IMR-90 (cell line): ENCODE results near the gene NRAS. TPM values are rescaled to one million over a fixed set of nuclear protein-coding genes. Genes with fewer than 3 reads are reported as not detected.

Experiments used
- ATAC-seq: fragments of 200-7000 bp; cut with Tn5 transposase; 2 replicates; pipeline ENCODE4 v1.9.1; 2020; ENCODE audit warnings: low read depth, mild to moderate bottlenecking, moderate library complexity
- BruUV-seq: library from RNA; stranded (reverse); fragments of 400-500 nt; replicated peaks from 2 replicates; lab custom pipeline; 2021; lab: Mats Ljungman, UMichigan
- CTCF ChIA-PET: fragments of 300-600 bp; formaldehyde crosslinking; extraction: SDS; loops from one replicate; lab custom pipeline; 2021; ENCODE audit warnings: antibody characterized with exemption; lab: Yijun Ruan, JAX
- POLR2A ChIA-PET: fragments of 300-600 bp; sonication (Branson Sonifier 250); formaldehyde crosslinking; loops from one replicate; lab custom pipeline; 2022; ENCODE audit warnings: antibody characterized with exemption; ENCODE audit not compliant: unreplicated experiment; lab: Charles Lee
- DNase-seq: peaks from one replicate; pipeline ENCODE4 v3.0.0; 2013
- H2AFZ ChIP-seq: replicated peaks from 2 replicates; pipeline ENCODE3; 2013; ENCODE audit warnings: low read length, mild to moderate bottlenecking; ENCODE audit not compliant: poor library complexity
- H2AK5ac ChIP-seq: 2 replicates; pipeline ENCODE4 v1.6.1; 2013; ENCODE audit warnings: low read depth, low read length, inconsistent platforms
- H2AK9ac ChIP-seq: replicated peaks from 2 replicates; pipeline ENCODE3; 2013; ENCODE audit warnings: mild to moderate bottlenecking, low read depth, low read length, moderate library complexity; ENCODE audit not compliant: poor library complexity
- H2BK120ac ChIP-seq: 2 replicates; pipeline ENCODE4 v1.6.1; 2013; ENCODE audit warnings: low read depth, low read length, inconsistent platforms
- H2BK15ac ChIP-seq: 3 replicates; pipeline ENCODE4 v1.6.1; 2013; ENCODE audit warnings: low read depth, low read length, inconsistent platforms
- H2BK20ac ChIP-seq: 2 replicates; pipeline ENCODE4 v1.6.1; 2013; ENCODE audit warnings: low read depth, mild to moderate bottlenecking, inconsistent platforms, low read length, moderate library complexity
- H2BK5ac ChIP-seq: 2 replicates; pipeline ENCODE4 v1.6.1; 2013; ENCODE audit warnings: mild to moderate bottlenecking, low read depth, low read length, inconsistent platforms; ENCODE audit not compliant: poor library complexity, severe bottlenecking
- H3K14ac ChIP-seq: replicated peaks from 2 replicates; pipeline ENCODE4 v1.6.1; 2013; ENCODE audit warnings: low read depth, low read length, inconsistent platforms
- H3K18ac ChIP-seq: 2 replicates; pipeline ENCODE4 v1.6.1; 2013; ENCODE audit warnings: low read depth, low read length, control low read depth
- H3K23ac ChIP-seq: 2 replicates; pipeline ENCODE4 v1.6.1; 2013; ENCODE audit warnings: low read depth, low read length, inconsistent platforms
- H3K27ac ChIP-seq: 2 replicates; pipeline ENCODE4 v1.5.1; 2013; ENCODE audit warnings: mild to moderate bottlenecking, control low read depth, low read length; ENCODE audit not compliant: insufficient read depth
- H3K27me3 ChIP-seq: 2 replicates; pipeline ENCODE4 v1.6.1; 2013; ENCODE audit warnings: low read length; ENCODE audit not compliant: control insufficient read depth, insufficient read depth
- H3K36me3 ChIP-seq: 2 replicates; pipeline ENCODE4 v1.6.1; 2013; ENCODE audit warnings: low read length, mixed read lengths; ENCODE audit not compliant: control insufficient read depth, insufficient read depth
- H3K4ac ChIP-seq: 2 replicates; pipeline ENCODE4 v1.6.1; 2013; ENCODE audit warnings: low read depth, low read length, inconsistent platforms
- H3K4me1 ChIP-seq: 2 replicates; pipeline ENCODE4 v1.6.1; 2013; ENCODE audit warnings: low read length, mixed read lengths; ENCODE audit not compliant: control insufficient read depth, insufficient read depth
- H3K4me2 ChIP-seq: 2 replicates; pipeline ENCODE4 v1.6.1; 2013; ENCODE audit warnings: low read depth, mild to moderate bottlenecking, control low read depth, low read length, moderate library complexity
- H3K4me3 ChIP-seq: 2 replicates; pipeline ENCODE4 v1.5.1; 2013; ENCODE audit warnings: low read depth, mild to moderate bottlenecking, control low read depth, low read length, moderate library complexity; ENCODE audit not compliant: insufficient read depth
- H3K56ac ChIP-seq: 2 replicates; pipeline ENCODE4 v1.6.1; 2013; ENCODE audit warnings: low read length, inconsistent platforms; ENCODE audit not compliant: insufficient read depth; ENCODE audit errors: extremely low read depth
- H3K79me1 ChIP-seq, 2 experiments: 2 replicates each; pipeline ENCODE4 v1.6.1; 2013; ENCODE audit warnings: low read length in 2 of 2, inconsistent platforms in 1 of 2, low read depth in 1 of 2
- H3K9ac ChIP-seq: 2 replicates; pipeline ENCODE4 v1.6.1; 2013; ENCODE audit warnings: low read depth, low read length, control low read depth
- H3K9me1 ChIP-seq: 2 replicates; pipeline ENCODE4 v1.6.1; 2013; ENCODE audit warnings: low read length, inconsistent platforms; ENCODE audit not compliant: insufficient read depth
- H3K9me3 ChIP-seq: 2 replicates; pipeline ENCODE4 v1.6.1; 2013; ENCODE audit warnings: low read length; ENCODE audit not compliant: control insufficient read depth, insufficient read depth
- H4K20me1 ChIP-seq: 2 replicates; pipeline ENCODE4 v1.6.1; 2013; ENCODE audit warnings: low read length, inconsistent platforms; ENCODE audit not compliant: insufficient read depth
- H4K5ac ChIP-seq: 2 replicates; pipeline ENCODE4 v1.6.1; 2013; ENCODE audit warnings: mild to moderate bottlenecking, low read depth, low read length, control low read depth
- H4K8ac ChIP-seq, 2 experiments: 2 replicates each; pipeline ENCODE4 v1.6.1; 2013; ENCODE audit warnings: low read depth in 2 of 2, low read length in 2 of 2, control low read depth in 1 of 2, inconsistent platforms in 1 of 2
- H4K91ac ChIP-seq: 2 replicates; pipeline ENCODE4 v1.6.1; 2013; ENCODE audit warnings: low read depth, low read length, inconsistent platforms; ENCODE audit not compliant: insufficient read depth
- BHLHE40 ChIP-seq: fragments of 150-350 bp; IDR thresholded peaks from 2 replicates; pipeline ENCODE4 v1.6.1; 2016; ENCODE audit warnings: mild to moderate bottlenecking, low read depth, low read length
- CEBPB ChIP-seq: IDR thresholded peaks from 2 replicates; pipeline ENCODE4 v1.6.1; 2012; ENCODE audit warnings: low read depth, low read length, improper control_type of control experiment
- CHD1 ChIP-seq: IDR thresholded peaks from 2 replicates; pipeline ENCODE4 v1.6.1; 2012; ENCODE audit warnings: low read depth, low read length, improper control_type of control experiment
- CTCF ChIP-seq: conservative IDR thresholded peaks from 2 replicates; pipeline ENCODE4 v1.5.1; 2012; ENCODE audit warnings: mild to moderate bottlenecking, low read depth, low read length, improper control_type of control experiment
- ELK1 ChIP-seq: fragments of 150-350 bp; IDR thresholded peaks from 2 replicates; pipeline ENCODE4 v1.6.1; 2016; ENCODE audit warnings: low read depth, mild to moderate bottlenecking, low read length, moderate library complexity, borderline replicate concordance
- FOS ChIP-seq: fragments of 150-350 bp; IDR thresholded peaks from 2 replicates; pipeline ENCODE4 v1.6.1; 2016; ENCODE audit warnings: low read depth, low read length
- MAFK ChIP-seq: IDR thresholded peaks from 2 replicates; pipeline ENCODE4 v1.6.1; 2012; ENCODE audit warnings: low read depth, low read length, improper control_type of control experiment
- MAZ ChIP-seq: IDR thresholded peaks from 2 replicates; pipeline ENCODE4 v1.6.1; 2012; ENCODE audit warnings: low read depth, mild to moderate bottlenecking, low read length, improper control_type of control experiment, moderate library complexity, borderline replicate concordance
- MXI1 ChIP-seq: IDR thresholded peaks from 2 replicates; pipeline ENCODE4 v1.6.1; 2012; ENCODE audit warnings: low read depth, mild to moderate bottlenecking, low read length, moderate library complexity, borderline replicate concordance
- NFE2L2 ChIP-seq: fragments of 150-350 bp; IDR thresholded peaks from 2 replicates; pipeline ENCODE4 v1.6.1; 2016; ENCODE audit warnings: low read depth, mild to moderate bottlenecking, low read length
- POLR2A ChIP-seq: IDR thresholded peaks from 2 replicates; pipeline ENCODE4 v1.6.1; 2012; ENCODE audit warnings: mild to moderate bottlenecking, low read depth, low read length
- RAD21 ChIP-seq: IDR thresholded peaks from 2 replicates; pipeline ENCODE4 v1.6.1; 2012; ENCODE audit warnings: low read length, improper control_type of control experiment
- RCOR1 ChIP-seq: IDR thresholded peaks from 2 replicates; pipeline ENCODE4 v1.6.1; 2012; ENCODE audit warnings: mild to moderate bottlenecking, low read length, improper control_type of control experiment; ENCODE audit not compliant: insufficient replicate concordance
- RFX5 ChIP-seq: IDR thresholded peaks from 2 replicates; pipeline ENCODE4 v1.8.0; 2012; ENCODE audit warnings: low read depth, mild to moderate bottlenecking, low read length, moderate library complexity
- SMC3 ChIP-seq: fragments of 150-350 bp; IDR thresholded peaks from 2 replicates; pipeline ENCODE4 v1.6.1; 2016; ENCODE audit warnings: low read depth, mild to moderate bottlenecking, antibody characterized with exemption, low read length, moderate library complexity
- USF2 ChIP-seq: fragments of 150-350 bp; IDR thresholded peaks from 2 replicates; pipeline ENCODE4 v1.6.1; 2017; ENCODE audit warnings: mild to moderate bottlenecking, antibody characterized with exemption, low read length, low read depth
- WGBS, 2 experiments: methylation state at CpG; one replicate each; pipeline versions ENCODE4 v1.1.5 to v1.1.7; 2013; ENCODE audit warnings: missing lambda C conversion rate in 2 of 2; ENCODE audit not compliant: insufficient read length in 1 of 2; ENCODE audit errors: extremely low coverage in 2 of 2; 5-methylcytosine and 5-hydroxymethylcytosine counted together
- dilution Hi-C: fragments of 300-500 bp; cut with HindIII; formaldehyde crosslinking; loops from one replicate; pipeline ENCODE4 v1.14.3; 2018; ENCODE audit warnings: low sequenced_read_pairs; ENCODE audit not compliant: unreplicated experiment
- in situ Hi-C: fragments of 300-500 bp; cut with MboI; formaldehyde crosslinking; loops from 3 replicates; pipeline ENCODE4 v1.14.3; 2019; ENCODE audit warnings: low sequenced_read_pairs, inconsistent platforms, mixed read lengths
- intact Hi-C: fragments of 100-400 bp; cut with micrococcal nuclease; formaldehyde crosslinking; loops from 2 replicates; pipeline ENCODE4 v1.10.0; 2022
- polyA plus RNA-seq, 3 experiments: library from polyadenylated mRNA; depleted of rRNA; stranded (reverse); fragments of >200 nt; gene quantifications; 2 replicates each; pipeline ENCODE4 v1.2.3, GENCODE V29; 2012; ENCODE audit warnings: low replicate concordance in 1 of 3
- total RNA-seq: library from RNA; depleted of rRNA; stranded (reverse); fragments of >200 nt; gene quantifications from 2 replicates; pipeline ENCODE4 v1.2.3, GENCODE V29; 2012

The NRAS gene
- total and polyA plus RNA-seq, 2 of the 4 experiments (the other 2 are of a cell fraction) = 27.4 to 85.9 TPM

- in situ Hi-C loops = loop anchor here (25.0 kb wide), 1 partner anchor 562 kb away; no protein-coding TSS in a partner anchor
- no peak for ATAC-seq
These were observed 33.3 kb upstream of the NRAS start for GRCh38 chr1:114749835-114750234.

More at GRCh38 chr1:114749835-114750234, 33.3 kb upstream of the NRAS start:
- ChIA-PET POLR2A (no interaction called here), CTCF (no interaction called here)
- Histone ChIP-seq H3K4me1 (peaks cover 3% of the 10 kb centered on the region; the same call in 1 of the 2 replicates), H2BK5ac (no peak overlapping the region), H4K20me1 (peaks cover 91% of the 10 kb centered on the region), H3K18ac (no peak overlapping the region), H2BK20ac (no peak overlapping the region), H2AFZ (no peak overlapping the region), H4K91ac (no peak overlapping the region), H2AK9ac (no peak overlapping the region), H3K14ac (no peak overlapping the region), H3K4me3 (no peak overlapping the region), H3K23ac (no peak overlapping the region), H3K56ac (no peak overlapping the region), H3K9me1 (peaks cover 7% of the 10 kb centered on the region), H3K79me1 (peaks cover 7 to 29% of the 10 kb centered on the region in 2 experiments; a peak in 3 of 4 replicates), H3K36me3 (peaks cover 18% of the 10 kb centered on the region), H2AK5ac (no peak overlapping the region), H2BK15ac (no peak overlapping the region), H3K4ac (no peak overlapping the region), H2BK120ac (no peak overlapping the region), H3K27me3 (no peaks in the 10 kb centered on the region), H3K9me3 (no peaks in the 10 kb centered on the region), H3K9ac (no peak overlapping the region), H3K4me2 (no peak overlapping the region), H4K5ac (no peak overlapping the region), H3K27ac (no peak overlapping the region), H4K8ac (no peak overlapping the region)
- intact Hi-C loops (loop anchor here (5.0 kb wide), 1 partner anchor 1223 kb away; no protein-coding TSS in a partner anchor), dilution Hi-C loops (no loop called here)
- BruUV-seq = no TSS peak
- no peak for TF ChIP-seq FOS
- no peak for TF ChIP-seq CTCF
- no peak for TF ChIP-seq SMC3
- no peak for TF ChIP-seq NFE2L2
- no peak for TF ChIP-seq POLR2A
- TF ChIP-seq RFX5 = no peak
- no peak for TF ChIP-seq BHLHE40
- no peak for TF ChIP-seq CEBPB
- TF ChIP-seq RAD21 = no peak
- TF ChIP-seq MXI1 = no peak
- no peak for TF ChIP-seq CHD1
- no peak for TF ChIP-seq USF2
- no peak for TF ChIP-seq RCOR1
- no peak for TF ChIP-seq MAFK
- TF ChIP-seq ELK1 = no peak
- no peak for TF ChIP-seq MAZ
- WGBS, 2 experiments = no CpG with 5 or more reads among the region's 5 CpGs
- no peak for DNase-seq
